HG03342 (cell line): ENCODE data around the gene UAP1L1.
A peak's percentile ranks its signal among the peaks of the same experiment; 100 is the strongest.

ENCODE experiments used
- ATAC-seq: cut with Tn5 transposase; IDR thresholded peaks from one replicate; pipeline ENCODE4 v1.9.1; 2021; ENCODE audit warnings: mild to moderate bottlenecking, moderate library complexity; ENCODE audit not compliant: unreplicated experiment

The UAP1L1 gene

DNA sequence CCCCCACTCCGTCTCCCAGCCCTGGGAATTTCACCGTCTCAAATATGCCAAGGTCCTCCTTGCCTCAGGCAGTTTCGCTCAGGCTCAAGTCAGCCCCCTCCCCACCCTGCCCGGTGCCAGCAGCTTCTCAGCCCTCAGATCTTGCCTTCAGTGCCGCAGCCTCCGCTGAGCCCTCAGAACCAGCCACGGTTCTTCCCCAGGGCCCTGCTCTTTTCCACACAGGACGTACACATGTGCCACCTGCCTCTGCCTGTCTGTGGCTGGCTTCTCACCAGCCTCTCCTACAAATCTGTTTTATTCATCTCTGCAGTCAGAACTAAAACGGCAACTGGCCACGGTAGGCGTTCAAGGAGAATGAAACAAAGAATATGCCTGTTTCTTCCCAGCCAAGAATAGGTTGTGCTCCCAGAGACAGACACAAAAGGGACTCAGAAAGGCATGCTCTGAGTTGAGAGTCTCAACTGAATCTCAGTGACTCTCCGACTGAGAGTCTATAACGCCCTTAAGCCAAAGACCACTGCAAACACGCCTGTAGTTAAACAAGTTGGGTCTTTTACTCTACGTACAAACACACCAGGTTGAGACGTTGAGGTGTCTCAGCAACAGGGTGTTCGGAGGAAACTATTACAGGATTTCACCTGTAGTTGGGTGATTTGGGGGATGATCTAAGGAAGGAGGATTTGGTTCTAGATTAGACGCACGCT lies 51.0 kb downstream of the UAP1L1 start:
- peak; percentile 5 for ATAC-seq

DNA sequence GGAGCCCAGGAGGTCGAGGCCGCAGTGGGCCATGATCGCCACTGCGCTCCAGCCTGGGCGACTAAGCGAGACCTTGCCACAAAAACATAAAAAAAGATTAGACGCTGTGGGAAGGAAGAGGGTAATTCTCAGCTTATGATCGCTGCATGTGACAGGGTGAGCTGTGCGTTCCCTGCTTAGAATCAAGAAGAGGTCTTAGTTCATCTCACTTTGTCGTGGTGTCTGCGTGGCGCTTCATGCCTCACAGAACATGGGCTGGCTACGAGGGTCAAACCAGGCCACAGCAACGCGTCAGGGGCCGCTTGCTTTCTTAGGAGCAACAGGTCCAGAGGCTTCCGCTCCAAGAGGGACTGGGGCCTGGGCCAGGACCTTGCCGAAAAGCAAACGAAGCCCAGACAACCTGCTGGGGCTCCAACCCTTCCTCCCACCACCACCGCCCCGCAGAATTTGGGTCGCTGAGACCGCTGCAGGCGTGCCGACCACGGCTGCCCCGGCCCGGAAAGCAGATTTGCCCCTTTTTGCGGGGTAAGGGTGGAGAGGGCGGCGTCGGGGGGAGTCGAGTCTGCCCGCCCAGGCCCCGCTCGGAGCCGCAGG lies 51.6 kb downstream of the UAP1L1 start:
- ATAC-seq: peak; percentile 14

GRCh38 chr9:137129456-137130175 lies 52.3 kb downstream of the UAP1L1 start:
- ATAC-seq: peak; percentile 70

GRCh38 chr9:137130176-137130755 lies 52.9 kb downstream of the UAP1L1 start:
- ATAC-seq: peak; percentile 12
